ENCODE results near the gene DRAXIN. TPM values are rescaled to one million over a fixed set of nuclear protein-coding genes. Genes with fewer than 3 reads are reported as not detected.
A peak's percentile ranks its signal among the peaks of the same experiment; 100 is the strongest.

The DRAXIN gene
- total RNA-seq, 1 donor from 2014 or later, result 9.7 TPM

GRCh38 chr1:11714831-11715575, 23.5 kb downstream of the DRAXIN start:
- H3K4me1 Mint-ChIP-seq, result peaks cover 6% of the 10 kb centered on the region
- H3K27ac Mint-ChIP-seq (ENCODE audit: unreplicated experiment), result no peak overlapping the region
- peaks cover 12% of the 10 kb centered on the region for H3K27me3 Mint-ChIP-seq (ENCODE audit: low read depth)
- H3K9me3 Mint-ChIP-seq, result no peaks in the 10 kb centered on the region
- H3K4me3 Mint-ChIP-seq, result no peak overlapping the region
- TF ChIP-seq, protein P1, sequence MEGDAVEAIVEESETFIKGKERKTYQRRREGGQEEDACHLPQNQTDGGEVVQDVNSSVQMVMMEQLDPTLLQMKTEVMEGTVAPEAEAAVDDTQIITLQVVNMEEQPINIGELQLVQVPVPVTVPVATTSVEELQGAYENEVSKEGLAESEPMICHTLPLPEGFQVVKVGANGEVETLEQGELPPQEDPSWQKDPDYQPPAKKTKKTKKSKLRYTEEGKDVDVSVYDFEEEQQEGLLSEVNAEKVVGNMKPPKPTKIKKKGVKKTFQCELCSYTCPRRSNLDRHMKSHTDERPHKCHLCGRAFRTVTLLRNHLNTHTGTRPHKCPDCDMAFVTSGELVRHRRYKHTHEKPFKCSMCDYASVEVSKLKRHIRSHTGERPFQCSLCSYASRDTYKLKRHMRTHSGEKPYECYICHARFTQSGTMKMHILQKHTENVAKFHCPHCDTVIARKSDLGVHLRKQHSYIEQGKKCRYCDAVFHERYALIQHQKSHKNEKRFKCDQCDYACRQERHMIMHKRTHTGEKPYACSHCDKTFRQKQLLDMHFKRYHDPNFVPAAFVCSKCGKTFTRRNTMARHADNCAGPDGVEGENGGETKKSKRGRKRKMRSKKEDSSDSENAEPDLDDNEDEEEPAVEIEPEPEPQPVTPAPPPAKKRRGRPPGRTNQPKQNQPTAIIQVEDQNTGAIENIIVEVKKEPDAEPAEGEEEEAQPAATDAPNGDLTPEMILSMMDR (conservative IDR thresholded peaks at IDR 0.05), result no peak
- no peaks in the 10 kb centered on the region for H3K36me3 Mint-ChIP-seq (ENCODE audit: low read depth)
- DNase-seq (ENCODE audit: low read depth, low spot score), result no peak

- H3K4me3 Mint-ChIP-seq, result peak overlapping the region; percentile 15
- peaks cover 6% of the 10 kb centered on the region for H3K4me1 Mint-ChIP-seq
Observed at GRCh38 chr1:11719313-11720032, 28.0 kb downstream of the DRAXIN start.

GRCh38 chr1:11720033-11720376, 28.5 kb downstream of the DRAXIN start:
- no peak overlapping the region for H3K27ac Mint-ChIP-seq (ENCODE audit: unreplicated experiment)
- peaks cover 6% of the 10 kb centered on the region for H3K4me1 Mint-ChIP-seq
- no peaks in the 10 kb centered on the region for H3K9me3 Mint-ChIP-seq
- H3K4me3 Mint-ChIP-seq, result no peak overlapping the region
- DNase-seq (ENCODE audit: low read depth, low spot score), result no peak
- TF ChIP-seq, protein P1 (conservative IDR thresholded peaks at IDR 0.05), result peak; percentile 32
- peaks cover 12% of the 10 kb centered on the region for H3K27me3 Mint-ChIP-seq (ENCODE audit: low read depth)
- H3K36me3 Mint-ChIP-seq (ENCODE audit: low read depth), result no peaks in the 10 kb centered on the region

More at GRCh38 chr1:11719313-11720032, 28.0 kb downstream of the DRAXIN start:
- Mint-ChIP-seq H3K27ac (ENCODE audit: unreplicated experiment) (no peak overlapping the region), H3K36me3 (ENCODE audit: low read depth) (no peaks in the 10 kb centered on the region), H3K27me3 (ENCODE audit: low read depth) (peaks cover 12% of the 10 kb centered on the region), H3K9me3 (no peaks in the 10 kb centered on the region)
- DNase-seq (ENCODE audit: low read depth, low spot score), result peak; percentile 77
- TF ChIP-seq, protein P1 (conservative IDR thresholded peaks at IDR 0.05), result peak; percentile 96

GRCh38 chr1:11720525-11720924, 29.0 kb downstream of the DRAXIN start:
- Mint-ChIP-seq H3K9me3 (no peaks in the 10 kb centered on the region), H3K36me3 (ENCODE audit: low read depth) (no peaks in the 10 kb centered on the region), H3K27me3 (ENCODE audit: low read depth) (peaks cover 9% of the 10 kb centered on the region), H3K27ac (ENCODE audit: unreplicated experiment) (no peak overlapping the region), H3K4me1 (peaks cover 6% of the 10 kb centered on the region), H3K4me3 (no peak overlapping the region)
- DNase-seq (ENCODE audit: low read depth, low spot score), result no peak
- TF ChIP-seq, protein P1 (conservative IDR thresholded peaks at IDR 0.05), result no peak

DNA sequence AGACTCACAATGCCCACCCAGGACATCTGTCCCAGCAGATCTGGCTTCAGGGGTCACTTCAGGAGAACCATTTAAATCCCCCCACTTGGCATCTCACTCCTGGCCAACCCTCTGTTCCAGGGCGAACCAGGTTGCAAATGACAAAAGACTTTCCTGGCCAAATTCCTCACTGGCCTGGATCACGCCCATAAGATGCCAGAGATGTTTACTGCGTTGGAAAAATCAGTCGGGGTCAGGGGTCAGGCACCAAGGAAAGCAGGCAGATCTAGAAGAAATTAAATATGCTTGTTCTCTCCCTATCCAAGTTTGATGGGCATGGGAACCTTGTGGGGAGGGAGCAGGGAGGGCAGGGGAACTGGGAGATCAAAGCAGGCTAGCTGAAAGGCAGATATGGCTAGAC, 29.8 kb downstream of the DRAXIN start:
- Mint-ChIP-seq H3K36me3 (ENCODE audit: low read depth) (no peaks in the 10 kb centered on the region), H3K27me3 (ENCODE audit: low read depth) (peaks cover 9% of the 10 kb centered on the region), H3K27ac (ENCODE audit: unreplicated experiment) (no peak overlapping the region), H3K4me1 (peaks cover 6% of the 10 kb centered on the region), H3K9me3 (no peaks in the 10 kb centered on the region), H3K4me3 (no peak overlapping the region)
- TF ChIP-seq, protein P1 (conservative IDR thresholded peaks at IDR 0.05), result no peak
- DNase-seq (ENCODE audit: low read depth, low spot score), result no peak

All from neural crest cell (in vitro differentiated cells).